ENCODE measurements around the gene CNTNAP2. TPM values are rescaled to one million over a fixed set of nuclear protein-coding genes. Genes with fewer than 3 reads are reported as not detected.
A peak's percentile ranks its signal among the peaks of the same experiment; 100 is the strongest.

Gene CNTNAP2
- total and polyA plus RNA-seq, 9 of the 15 experiments (the other 6 are each of a cell fraction or from before 2014, with no cell fraction given): 0.04 to 0.62 (median 0.09) TPM; not detected in 4

DNA sequence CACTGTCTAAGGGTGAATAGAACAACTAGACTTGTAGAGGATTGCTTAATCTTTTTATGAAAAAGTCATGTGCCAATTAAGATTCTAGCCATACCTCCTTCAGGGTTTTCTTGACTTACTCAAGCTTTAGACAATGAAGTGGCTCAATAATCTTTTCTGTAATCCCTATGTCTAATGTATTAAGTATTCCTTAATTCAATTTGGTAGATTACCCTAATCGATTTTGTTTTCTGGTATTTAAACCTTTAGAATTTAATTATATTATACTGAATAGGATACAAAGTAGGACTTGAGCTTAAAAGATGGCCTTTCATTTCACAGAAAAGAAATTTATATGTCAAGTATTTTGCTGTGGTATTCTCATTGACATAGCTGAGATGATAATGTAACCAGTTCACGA lies 1876.1 kb downstream of the CNTNAP2 start (continued):
- TF ChIP-seq, protein P1, sequence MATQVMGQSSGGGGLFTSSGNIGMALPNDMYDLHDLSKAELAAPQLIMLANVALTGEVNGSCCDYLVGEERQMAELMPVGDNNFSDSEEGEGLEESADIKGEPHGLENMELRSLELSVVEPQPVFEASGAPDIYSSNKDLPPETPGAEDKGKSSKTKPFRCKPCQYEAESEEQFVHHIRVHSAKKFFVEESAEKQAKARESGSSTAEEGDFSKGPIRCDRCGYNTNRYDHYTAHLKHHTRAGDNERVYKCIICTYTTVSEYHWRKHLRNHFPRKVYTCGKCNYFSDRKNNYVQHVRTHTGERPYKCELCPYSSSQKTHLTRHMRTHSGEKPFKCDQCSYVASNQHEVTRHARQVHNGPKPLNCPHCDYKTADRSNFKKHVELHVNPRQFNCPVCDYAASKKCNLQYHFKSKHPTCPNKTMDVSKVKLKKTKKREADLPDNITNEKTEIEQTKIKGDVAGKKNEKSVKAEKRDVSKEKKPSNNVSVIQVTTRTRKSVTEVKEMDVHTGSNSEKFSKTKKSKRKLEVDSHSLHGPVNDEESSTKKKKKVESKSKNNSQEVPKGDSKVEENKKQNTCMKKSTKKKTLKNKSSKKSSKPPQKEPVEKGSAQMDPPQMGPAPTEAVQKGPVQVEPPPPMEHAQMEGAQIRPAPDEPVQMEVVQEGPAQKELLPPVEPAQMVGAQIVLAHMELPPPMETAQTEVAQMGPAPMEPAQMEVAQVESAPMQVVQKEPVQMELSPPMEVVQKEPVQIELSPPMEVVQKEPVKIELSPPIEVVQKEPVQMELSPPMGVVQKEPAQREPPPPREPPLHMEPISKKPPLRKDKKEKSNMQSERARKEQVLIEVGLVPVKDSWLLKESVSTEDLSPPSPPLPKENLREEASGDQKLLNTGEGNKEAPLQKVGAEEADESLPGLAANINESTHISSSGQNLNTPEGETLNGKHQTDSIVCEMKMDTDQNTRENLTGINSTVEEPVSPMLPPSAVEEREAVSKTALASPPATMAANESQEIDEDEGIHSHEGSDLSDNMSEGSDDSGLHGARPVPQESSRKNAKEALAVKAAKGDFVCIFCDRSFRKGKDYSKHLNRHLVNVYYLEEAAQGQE (IDR thresholded peaks at IDR 0.05; ENCODE audit: borderline replicate concordance): no peak
- TF ChIP-seq, protein P1 (CRISPR knock-in tag; IDR thresholded peaks at IDR 0.05; ENCODE audit: low read depth): no peak
- TF ChIP-seq ARID1B (IDR thresholded peaks at IDR 0.05): no peak

DNA sequence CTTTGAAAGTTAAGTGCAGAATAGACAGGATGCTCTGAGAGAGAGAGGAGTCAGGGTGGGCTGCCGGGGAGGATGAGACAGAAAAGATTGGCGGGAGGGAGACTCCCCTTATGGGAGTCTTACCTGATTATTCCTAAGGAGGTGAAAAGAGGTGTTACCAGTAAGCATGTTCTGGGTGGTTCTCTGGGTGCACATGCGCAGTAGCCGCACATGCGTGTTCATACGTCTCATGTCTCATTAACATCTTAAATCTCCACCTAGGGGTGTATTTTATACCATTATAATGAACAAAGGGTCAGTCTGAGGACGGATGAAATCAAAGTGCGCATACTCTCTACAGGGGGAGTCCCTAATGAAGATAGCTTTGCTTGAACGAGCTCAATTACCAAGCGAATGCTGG lies 1881.0 kb downstream of the CNTNAP2 start:
- Histone ChIP-seq H3K4me2 (ENCODE audit: insufficient read depth, low read length) (no peak overlapping the region), H3K79me2 (ENCODE audit: control insufficient read depth, insufficient read depth, low read length) (no peaks in the 10 kb centered on the region), H3K4me1 (replicated peaks in 1 of 2; ENCODE audit: control insufficient read depth in 2 of 2, insufficient read depth in 2 of 2, low read length in 2 of 2) (no peaks in the 10 kb centered on the region), H3K36me3 (ENCODE audit: control insufficient read depth, insufficient read depth, low read length) (no peaks in the 10 kb centered on the region), H2AFZ (ENCODE audit: low read depth, low read length) (no peak overlapping the region), H3K9ac (ENCODE audit: insufficient read depth in 1 of 2, low read depth in 2 of 2, low read length in 2 of 2) (no peak overlapping the region), H3K9me3 (replicated peaks; ENCODE audit: control insufficient read depth, insufficient read depth, low read depth, low read length) (no peaks in the 10 kb centered on the region), H3K9me1 (ENCODE audit: control insufficient read depth, insufficient read depth, low read length) (no peaks in the 10 kb centered on the region), H3K27ac (ENCODE audit: extremely low read depth, low read depth, low read length) (no peak overlapping the region), H3K4me3 (no peak overlapping the region), H4K20me1 (replicated peaks; ENCODE audit: control insufficient read depth, insufficient read depth, low read length) (no peaks in the 10 kb centered on the region), H3K27me3 (ENCODE audit: control insufficient read depth in 2 of 2, insufficient read depth in 2 of 2, low read length in 2 of 2) (no peaks in the 10 kb centered on the region)
- FAIRE-seq (no peak), DNase-seq (ENCODE audit: extremely low read depth in 1 of 4, low spot score in 3 of 4) (no peak), ATAC-seq (no peak)
- POLR2A ChIA-PET: no interaction called here
- BruUV-seq (replicated peaks): no TSS peak
- 7% methylated on average over 10 of the region's 10 CpGs for WGBS (ENCODE audit: insufficient coverage, low coverage, missing lambda C conversion rate)
- in situ Hi-C loops (cut with MboI) (no loop called here), intact Hi-C loops (cut with micrococcal nuclease) (no loop called here)
- CTCF ChIA-PET (ENCODE audit: low intra/inter-chr PET ratio): no interaction called here
- peak; percentile 52 to 53; a peak in 3 of 4 replicates for TF ChIP-seq NRF1 (conservative IDR thresholded peaks at IDR 0.05 in 1 of 2, IDR thresholded peaks at IDR 0.05 in 1 of 2)
